ENCODE measurements around the gene ZNF678.

DNA sequence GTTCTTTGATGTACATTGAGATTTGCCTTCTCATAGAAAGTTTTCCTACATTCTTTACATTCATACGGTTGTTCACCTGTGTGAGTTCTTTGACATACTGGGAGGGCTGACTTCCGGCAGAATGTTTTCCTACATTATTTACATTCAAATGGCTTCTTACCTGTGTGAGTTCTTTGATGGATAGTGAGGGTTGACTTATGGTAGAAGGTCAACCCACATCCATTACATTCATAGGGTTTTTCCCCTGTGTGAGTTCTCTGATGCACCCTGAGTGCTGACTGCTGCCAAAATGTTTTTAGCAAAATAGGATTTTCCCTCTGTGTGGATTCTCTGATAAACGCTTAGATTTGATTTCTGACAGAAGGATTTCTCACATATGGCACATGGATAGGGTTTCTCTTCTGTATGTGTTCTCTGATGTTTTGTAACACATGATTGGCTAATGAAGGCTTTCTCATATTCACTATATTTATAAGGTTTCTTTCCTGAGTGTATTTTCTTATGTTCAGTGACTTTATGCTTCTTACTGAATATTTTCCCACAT, 134.0 kb downstream of the ZNF678 start:
- TF ChIP-seq EZH2 (IDR thresholded peaks at IDR 0.05; ENCODE audit: borderline replicate concordance, insufficient read depth, low read depth, low read length, poor library complexity, severe bottlenecking): no peak
- TF ChIP-seq, protein P1, sequence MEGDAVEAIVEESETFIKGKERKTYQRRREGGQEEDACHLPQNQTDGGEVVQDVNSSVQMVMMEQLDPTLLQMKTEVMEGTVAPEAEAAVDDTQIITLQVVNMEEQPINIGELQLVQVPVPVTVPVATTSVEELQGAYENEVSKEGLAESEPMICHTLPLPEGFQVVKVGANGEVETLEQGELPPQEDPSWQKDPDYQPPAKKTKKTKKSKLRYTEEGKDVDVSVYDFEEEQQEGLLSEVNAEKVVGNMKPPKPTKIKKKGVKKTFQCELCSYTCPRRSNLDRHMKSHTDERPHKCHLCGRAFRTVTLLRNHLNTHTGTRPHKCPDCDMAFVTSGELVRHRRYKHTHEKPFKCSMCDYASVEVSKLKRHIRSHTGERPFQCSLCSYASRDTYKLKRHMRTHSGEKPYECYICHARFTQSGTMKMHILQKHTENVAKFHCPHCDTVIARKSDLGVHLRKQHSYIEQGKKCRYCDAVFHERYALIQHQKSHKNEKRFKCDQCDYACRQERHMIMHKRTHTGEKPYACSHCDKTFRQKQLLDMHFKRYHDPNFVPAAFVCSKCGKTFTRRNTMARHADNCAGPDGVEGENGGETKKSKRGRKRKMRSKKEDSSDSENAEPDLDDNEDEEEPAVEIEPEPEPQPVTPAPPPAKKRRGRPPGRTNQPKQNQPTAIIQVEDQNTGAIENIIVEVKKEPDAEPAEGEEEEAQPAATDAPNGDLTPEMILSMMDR (IDR thresholded peaks at IDR 0.05): no peak

Measured in B cell (primary cell).